Hippocampal formation (tissue), 2 donors: ENCODE results near the gene CHRNB2.

Experiments used
- DNase-seq, 2 donors: peaks; one replicate each; lab custom pipeline; 2025; lab: John Stamatoyannopoulos, UW

CHRNB2 gene

DNA sequence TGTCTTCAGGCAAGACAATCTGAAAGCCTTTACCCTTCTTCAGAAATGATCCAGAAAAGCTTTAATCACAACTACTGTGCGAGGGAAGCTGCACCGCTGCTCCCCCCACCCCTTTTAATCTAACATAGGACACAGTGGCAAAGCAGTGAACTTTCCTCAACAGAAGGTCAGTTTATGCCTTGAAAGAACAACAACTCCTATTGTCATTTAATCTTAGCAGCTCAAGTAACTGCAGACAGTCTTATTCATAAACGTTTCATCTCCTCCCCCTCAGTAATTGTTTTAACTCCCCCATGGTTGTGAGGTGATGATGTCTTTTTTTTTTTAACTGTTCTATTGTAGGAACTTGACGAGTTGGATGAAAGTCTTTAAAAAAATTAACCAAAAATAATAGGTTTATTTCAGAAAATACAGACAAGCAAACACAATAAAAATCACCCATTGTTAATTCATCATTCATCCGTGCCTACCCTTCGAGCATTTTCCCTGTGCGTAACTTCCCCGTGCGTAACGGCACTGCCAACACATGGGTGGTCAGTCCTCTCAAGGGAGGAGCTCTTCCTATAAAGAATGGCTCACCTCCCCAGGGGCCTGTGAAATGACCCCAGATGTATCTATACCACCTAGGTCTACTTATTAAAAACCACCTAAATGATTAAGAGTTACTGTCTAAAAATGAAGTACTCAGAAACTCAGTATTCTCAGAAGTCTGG lies 43.7 kb downstream of the CHRNB2 start:
- DNase-seq: peak in 1 of 2 donors; percentile 4

GRCh38 chr1:154614247-154614646 lies 46.7 kb downstream of the CHRNB2 start:
- DNase-seq: no peak

- no peak for DNase-seq
Observed at GRCh38 chr1:154614901-154615300, 47.3 kb downstream of the CHRNB2 start.

DNA sequence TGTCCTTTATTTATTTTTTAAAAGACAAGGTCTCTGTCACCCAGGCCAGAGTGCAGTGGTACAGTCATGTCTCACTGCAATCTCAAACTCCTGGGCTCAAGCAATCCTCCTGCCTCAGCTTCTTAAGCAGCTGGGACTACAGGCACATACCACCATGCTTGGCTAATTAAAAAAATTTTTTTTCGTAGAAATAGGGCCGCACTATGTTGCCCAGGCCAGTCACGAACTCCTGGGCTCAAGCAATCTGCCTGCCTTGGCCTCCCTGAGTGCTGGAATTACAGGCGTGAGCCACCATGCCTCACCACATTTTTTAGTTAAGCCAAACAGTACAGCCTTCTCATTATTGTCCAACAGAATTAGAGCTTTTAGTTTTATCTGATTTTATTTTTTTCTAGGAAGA lies 47.8 kb downstream of the CHRNB2 start:
- no peak for DNase-seq

- DNase-seq: no peak
Observed at GRCh38 chr1:154616659-154617345, 49.2 kb downstream of the CHRNB2 start.

- no peak for DNase-seq
Observed at GRCh38 chr1:154619181-154619948, 51.8 kb downstream of the CHRNB2 start.

DNA sequence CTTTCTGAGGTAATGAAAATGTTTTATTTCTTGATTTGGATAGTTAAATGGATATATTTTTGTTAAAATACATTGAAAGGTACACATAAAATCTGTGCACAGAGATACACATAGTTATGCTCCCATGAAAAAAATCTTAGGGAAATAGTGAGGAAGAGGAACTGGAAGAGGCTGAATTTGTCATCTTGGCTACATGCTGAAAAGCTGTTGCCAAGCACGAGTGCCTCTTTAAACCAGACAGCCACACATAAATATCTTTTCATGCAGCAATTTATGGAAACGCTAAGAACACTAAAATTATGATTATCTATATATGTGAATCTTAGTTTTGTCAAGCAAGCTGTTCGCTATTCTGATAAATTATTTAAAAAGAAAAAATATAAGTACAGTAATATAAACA lies 53.2 kb downstream of the CHRNB2 start:
- no peak for DNase-seq

DNA sequence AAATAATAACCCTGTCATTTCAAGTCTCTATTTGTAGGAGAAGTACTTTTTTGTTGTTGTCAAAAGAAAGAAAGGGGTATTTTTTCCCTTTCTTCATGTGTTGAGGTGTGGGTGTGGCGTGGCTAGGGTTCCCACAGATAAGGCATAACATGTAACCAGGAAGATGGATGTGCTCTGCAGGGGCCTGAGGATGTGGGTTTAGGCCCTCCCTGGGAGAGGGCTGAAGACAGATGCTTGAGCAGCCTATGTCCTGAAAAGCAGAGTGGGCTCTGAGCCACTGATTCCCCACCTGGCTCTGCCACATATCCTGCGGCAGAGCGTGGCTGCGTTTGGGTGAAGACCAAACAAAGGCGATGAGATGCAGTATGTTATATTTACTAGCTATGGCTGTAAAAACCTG lies 54.3 kb downstream of the CHRNB2 start:
- no peak for DNase-seq

DNA sequence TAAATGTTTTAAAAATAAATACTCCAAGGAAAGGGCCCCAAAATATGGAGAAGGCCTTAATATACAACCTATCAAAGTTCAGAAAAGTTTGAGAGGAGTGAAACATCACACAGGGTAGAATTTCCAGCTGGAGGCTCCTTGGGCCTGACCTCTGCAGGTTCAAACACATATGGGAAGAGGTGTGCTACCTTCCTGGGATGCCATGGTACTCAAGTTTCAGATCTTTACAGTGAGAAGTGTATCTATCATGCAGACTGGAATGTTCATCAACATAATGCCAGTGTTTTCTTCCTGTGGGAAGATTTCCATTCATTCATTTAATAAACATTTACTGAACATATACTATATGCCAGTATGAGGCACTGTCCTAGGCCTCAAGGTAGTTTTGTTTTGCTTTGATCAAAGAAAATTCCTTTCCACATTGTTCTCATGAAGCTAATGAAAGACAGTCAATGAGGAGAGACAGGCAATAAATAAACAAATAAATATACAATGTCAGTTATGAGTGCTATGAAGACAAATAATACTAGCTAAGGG lies 55.0 kb downstream of the CHRNB2 start:
- DNase-seq: no peak

DNA sequence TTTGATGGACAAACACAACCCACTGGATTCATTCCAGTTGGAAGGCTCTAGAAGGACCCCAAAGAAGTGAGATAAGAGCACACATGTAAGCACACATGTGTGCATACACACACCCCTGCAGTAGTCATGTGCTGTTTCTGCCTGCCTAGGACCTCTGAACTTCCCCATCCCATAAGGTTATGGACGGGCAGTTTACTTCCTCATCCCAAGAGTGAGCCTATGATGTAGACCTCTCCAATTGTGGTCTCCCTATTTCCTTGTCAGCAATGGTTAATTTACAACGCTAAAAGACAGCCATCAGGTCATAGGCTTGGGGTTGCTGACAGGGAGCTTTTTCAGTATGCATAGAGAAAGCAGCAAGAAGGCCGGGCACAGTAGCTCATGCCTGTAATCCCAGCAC lies 55.8 kb downstream of the CHRNB2 start:
- no peak for DNase-seq

DNA sequence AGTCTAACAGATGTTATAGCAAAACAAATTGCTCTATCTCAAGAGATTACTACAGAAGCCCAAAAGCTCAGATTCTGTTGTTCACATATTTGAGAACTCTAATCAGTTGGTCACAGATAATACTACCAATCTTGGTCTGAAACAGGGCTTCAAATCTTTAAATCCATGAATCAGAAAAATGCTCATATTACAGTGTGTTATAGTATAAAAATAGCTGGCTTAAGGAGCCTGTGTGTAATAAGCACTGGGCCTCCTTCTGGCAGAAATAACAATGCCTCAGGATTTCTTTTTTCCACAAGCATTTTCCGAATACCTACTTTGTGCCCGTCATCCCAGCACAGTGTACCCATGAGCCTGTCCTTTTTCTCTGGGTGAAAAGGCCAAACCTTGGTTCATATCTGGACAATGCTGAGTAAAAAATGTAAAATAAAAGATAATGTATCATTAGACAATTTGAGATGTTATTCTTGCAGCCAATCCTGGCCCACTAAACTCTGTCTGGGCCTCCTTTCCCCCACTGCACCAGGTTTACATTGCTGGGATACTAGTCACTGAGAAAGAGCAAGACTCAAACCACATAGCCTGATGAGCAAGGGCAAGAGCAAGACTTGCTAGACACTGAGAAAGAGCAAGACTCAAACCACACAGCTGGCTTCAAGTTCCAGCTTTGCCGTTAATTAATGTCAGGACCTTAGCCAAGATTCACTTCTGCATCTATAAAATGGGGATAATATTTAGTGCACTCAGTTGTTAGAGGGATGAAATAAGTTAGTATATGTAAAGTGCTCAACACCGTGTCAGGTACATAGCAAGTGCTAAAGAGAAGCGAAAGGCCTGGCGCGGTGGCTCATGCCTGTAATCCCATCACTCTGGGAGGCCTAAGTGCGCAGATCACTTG lies 57.4 kb downstream of the CHRNB2 start:
- no peak for DNase-seq

GRCh38 chr1:154626456-154627256 lies 59.1 kb downstream of the CHRNB2 start:
- no peak for DNase-seq

DNA sequence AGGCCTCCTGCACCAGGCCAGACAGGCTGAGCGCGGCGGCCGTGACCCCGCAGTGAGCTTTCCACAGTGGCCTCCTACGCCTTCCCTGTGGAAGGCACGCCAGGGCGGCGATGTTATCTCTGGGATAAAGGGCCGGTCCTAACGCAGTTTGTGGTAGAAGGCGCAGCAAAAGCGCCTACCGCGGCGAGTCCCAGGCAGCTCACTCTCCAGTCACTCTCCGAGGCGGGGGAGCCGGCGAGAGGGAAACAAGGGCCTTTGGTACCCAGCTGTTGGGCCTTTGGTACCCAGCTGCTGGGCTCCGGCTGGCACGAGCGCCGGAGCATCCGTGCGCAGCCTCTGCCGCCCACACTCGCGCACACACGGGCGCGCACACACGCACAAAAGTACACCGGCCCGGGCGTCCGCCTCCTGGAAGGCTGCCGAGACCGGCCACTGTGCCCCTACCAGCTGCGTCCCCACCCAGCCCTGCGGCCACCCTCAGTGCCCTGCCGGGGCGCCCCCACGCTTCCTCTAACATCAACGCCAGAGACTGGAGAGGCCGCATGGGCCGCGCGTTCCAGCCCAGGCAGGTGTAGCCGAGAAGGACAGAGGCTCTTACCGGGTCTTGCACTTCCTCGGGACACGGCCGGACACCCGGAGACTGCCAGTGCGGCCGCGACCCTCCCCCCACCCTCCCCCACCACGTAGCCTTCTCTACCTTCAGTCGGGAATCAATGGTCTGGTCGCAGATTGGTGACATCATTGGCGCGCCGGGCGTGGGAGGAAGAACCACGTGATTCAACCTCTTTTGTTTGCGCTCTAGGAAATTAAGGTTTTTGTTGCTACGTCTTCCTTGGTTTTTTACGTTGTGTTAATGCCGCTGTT lies 59.9 kb downstream of the CHRNB2 start:
- DNase-seq: peak; percentile 56 to 79

GRCh38 chr1:154628121-154628405 lies 60.5 kb downstream of the CHRNB2 start:
- DNase-seq: peak in 1 of 2 donors; percentile 56

GRCh38 chr1:154629061-154629674 lies 61.6 kb downstream of the CHRNB2 start:
- no peak for DNase-seq
